TTC549 (cell line): Measurements from ENCODE around the gene ADARB2.
"Not testable (repeated sequence)": the region's sequence is repeated elsewhere in the genome, so short reads cannot be mapped to it uniquely, and the experiment has no call there.

Source experiments
- FAIRE-seq: peaks from 2 replicates; lab custom pipeline; 2012; peaks lifted over from hg19 to GRCh38; lab: Jason Lieb, UNC

Gene ADARB2

GRCh38 chr10:1544209-1544673, 193.1 kb downstream of the ADARB2 start:
- no peak for FAIRE-seq

GRCh38 chr10:1543596-1543995, 193.7 kb downstream of the ADARB2 start:
- FAIRE-seq: no peak

- FAIRE-seq: no peak
Measured at GRCh38 chr10:1542941-1543340, 194.4 kb downstream of the ADARB2 start.

GRCh38 chr10:1540144-1540543, 197.2 kb downstream of the ADARB2 start:
- no peak for FAIRE-seq

GRCh38 chr10:1539216-1539615, 198.1 kb downstream of the ADARB2 start:
- FAIRE-seq: no peak

GRCh38 chr10:1538531-1539061, 198.7 kb downstream of the ADARB2 start:
- no peak for FAIRE-seq

GRCh38 chr10:1538121-1538520, 199.2 kb downstream of the ADARB2 start:
- FAIRE-seq: no peak

GRCh38 chr10:1537449-1537848, 199.9 kb downstream of the ADARB2 start:
- FAIRE-seq: not testable (repeated sequence)

GRCh38 chr10:1536341-1536740, 201.0 kb downstream of the ADARB2 start:
- FAIRE-seq: no peak

GRCh38 chr10:1535301-1535965, 201.9 kb downstream of the ADARB2 start:
- FAIRE-seq: no peak

- FAIRE-seq: no peak
Measured at GRCh38 chr10:1534820-1535219, 202.5 kb downstream of the ADARB2 start.

- no peak for FAIRE-seq
Measured at GRCh38 chr10:1532636-1533035, 204.7 kb downstream of the ADARB2 start.

GRCh38 chr10:1531883-1532597, 205.3 kb downstream of the ADARB2 start:
- FAIRE-seq: no peak

GRCh38 chr10:1530871-1531517, 206.3 kb downstream of the ADARB2 start:
- no peak for FAIRE-seq

- no peak for FAIRE-seq
Measured at GRCh38 chr10:1529806-1530413, 207.4 kb downstream of the ADARB2 start.

GRCh38 chr10:1527951-1528350, 209.4 kb downstream of the ADARB2 start:
- FAIRE-seq: no peak

GRCh38 chr10:1526436-1527055, 210.8 kb downstream of the ADARB2 start:
- no peak for FAIRE-seq

GRCh38 chr10:1525354-1526162, 211.8 kb downstream of the ADARB2 start:
- FAIRE-seq: no peak

GRCh38 chr10:1524540-1524939, 212.8 kb downstream of the ADARB2 start:
- no peak for FAIRE-seq

GRCh38 chr10:1523221-1523620, 214.1 kb downstream of the ADARB2 start:
- FAIRE-seq: no peak

GRCh38 chr10:1522237-1522636, 215.1 kb downstream of the ADARB2 start:
- no peak for FAIRE-seq
